Breast epithelium (tissue), 4 donors: ENCODE measurements around the gene DOCK9. TPM values are rescaled to one million over a fixed set of nuclear protein-coding genes. Genes with fewer than 3 reads are reported as not detected.

Source experiments
- DNase-seq, 2 donors: peaks; one replicate each; pipeline ENCODE4 v3.0.0-alpha.2; 2019; ENCODE audit warnings: low spot score in 2 of 2
- H3K27ac ChIP-seq, 2 donors: fragments of 200-600 bp; sonication (generic) in 1 of 2; one replicate each; pipeline ENCODE4 v1.5.1; 2016 to 2019; ENCODE audit warnings: mild to moderate bottlenecking in 1 of 2
- H3K27me3 ChIP-seq, 2 donors: fragments of 200-600 bp; sonication (generic) in 1 of 2; one replicate each; pipeline versions ENCODE4 v1.5.1 to v1.6.0; 2017 to 2019; ENCODE audit warnings: control low read depth in 1 of 2, mild to moderate bottlenecking in 1 of 2
- H3K36me3 ChIP-seq: fragments of 200-600 bp; one replicate; pipeline ENCODE4 v1.5.1; 2019
- H3K4me1 ChIP-seq, 2 donors: fragments of 200-600 bp; sonication (generic); one replicate each; pipeline ENCODE4 v1.5.1; 2016 to 2019; ENCODE audit warnings: control low read depth in 1 of 2
- H3K4me3 ChIP-seq, 3 donors: fragments of 200-600 bp; sonication (generic); 1 replicate in 2 of 3; 2 replicates in 1 of 3; pipeline ENCODE4 v1.5.1; 2016 to 2019; ENCODE audit warnings: mild to moderate bottlenecking in 3 of 3, moderate library complexity in 2 of 3
- H3K9me3 ChIP-seq, 2 donors: fragments of 200-600 bp; sonication (generic) in 1 of 2; one replicate each; pipeline ENCODE4 v1.5.1; 2016 to 2019; ENCODE audit warnings: control low read depth in 1 of 2
- CTCF ChIP-seq, 3 donors: fragments of 450-650 bp; IDR thresholded peaks; one replicate each; pipeline ENCODE4 v1.5.1; 2016 to 2017; ENCODE audit warnings: antibody characterized with exemption in 3 of 3, mild to moderate bottlenecking in 3 of 3, moderate library complexity in 3 of 3
- POLR2A ChIP-seq: fragments of 450-650 bp; IDR thresholded peaks from one replicate; pipeline ENCODE4 v1.6.1; 2016; ENCODE audit warnings: antibody characterized with exemption, mild to moderate bottlenecking, moderate library complexity
- POLR2AphosphoS5 ChIP-seq, 3 donors: sonication (generic); formaldehyde crosslinking; IDR thresholded peaks; one replicate each; pipeline ENCODE4 v1.6.1; 2017; ENCODE audit warnings: antibody characterized with exemption in 3 of 3
- intact Hi-C: fragments of 100-400 bp; cut with DNase I; formaldehyde crosslinking; loops from one replicate; pipeline ENCODE4 v1.15.1; 2023; ENCODE audit warnings: low total_unique reads
- total RNA-seq, 3 donors: library from RNA; depleted of rRNA; stranded (reverse); fragments of >200 nt; gene quantifications; one replicate each; pipeline ENCODE4 v1.1.0, GENCODE V29; 2016

Gene DOCK9
- total RNA-seq, 3 donors from 2014 or later = 85.5 to 155 (median 92.2) TPM

DNA sequence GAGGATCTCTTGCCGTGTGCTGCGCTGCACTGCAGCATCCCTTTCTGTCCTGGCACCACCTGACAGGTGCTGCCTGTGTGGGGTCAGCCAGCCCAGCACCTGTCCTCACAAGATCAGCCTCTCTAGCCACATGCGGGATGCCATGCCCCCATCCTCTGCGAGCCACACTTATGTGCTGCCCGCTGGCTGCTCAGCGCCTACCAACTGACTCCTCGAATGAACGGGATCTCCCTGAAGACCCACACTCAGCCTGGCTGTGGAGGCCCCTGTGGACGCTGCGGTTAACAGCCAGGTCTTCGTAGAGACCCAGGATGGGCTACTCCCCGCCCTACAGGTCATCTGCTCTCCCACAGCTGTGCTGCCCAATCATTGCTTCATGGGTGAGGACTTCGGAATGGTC, 106.1 kb downstream of the DOCK9 start:
- intact Hi-C loops = no loop called here

DNA sequence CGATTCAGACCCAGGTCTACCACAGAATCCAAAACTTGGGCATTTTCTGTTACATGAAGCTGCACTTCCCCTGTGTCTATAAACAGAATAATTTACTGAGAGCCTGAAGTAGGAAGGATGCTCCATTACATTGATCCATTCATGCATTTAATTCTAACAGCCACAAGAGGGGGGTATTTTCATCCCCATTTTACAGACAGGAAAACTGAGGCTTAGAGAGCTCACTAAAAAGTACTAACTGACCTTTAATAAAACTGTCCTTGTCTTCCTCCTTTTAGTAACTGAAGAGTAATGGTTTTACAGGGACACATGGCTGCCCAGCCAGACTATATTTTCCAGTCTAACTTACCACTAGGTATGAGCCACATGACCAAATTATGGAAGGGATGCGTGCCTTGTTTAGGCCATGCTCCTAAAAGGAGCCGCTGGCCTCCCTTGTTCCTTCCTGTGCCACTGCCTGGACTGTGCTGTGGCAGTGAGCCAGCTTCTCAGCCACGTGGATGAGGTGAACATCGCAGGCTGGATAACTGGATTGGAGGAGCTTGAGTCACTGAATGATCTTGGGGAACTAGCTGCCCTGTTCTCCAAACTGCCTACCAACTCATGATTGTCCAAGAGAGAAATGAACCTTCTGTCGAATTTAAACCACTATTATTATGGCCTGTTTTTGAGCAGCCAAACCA, 108.3 kb downstream of the DOCK9 start:
- Histone ChIP-seq H3K27ac (no peak overlapping the region), H3K4me3 (no peak overlapping the region), H3K36me3 (peaks cover 3% of the 10 kb centered on the region), H3K27me3 (no peaks in the 10 kb centered on the region), H3K4me1 (no peaks in the 10 kb centered on the region), H3K9me3 (peaks cover 8 to 10% of the 10 kb centered on the region in 2 donors)
- no peak for DNase-seq
- TF ChIP-seq CTCF (IDR thresholded peaks at IDR 0.05) (no peak), POLR2AphosphoS5 (IDR thresholded peaks at IDR 0.05) (no peak), POLR2A (no peak)
- intact Hi-C loops = no loop called here

More for the DNA sequence above, 106.1 kb downstream of the DOCK9 start:
- DNase-seq = no peak
- H3K27me3 ChIP-seq = no peaks in the 10 kb centered on the region
- H3K36me3 ChIP-seq = peaks cover 3% of the 10 kb centered on the region
- no peaks in the 10 kb centered on the region for H3K4me1 ChIP-seq
- H3K9me3 ChIP-seq = peaks cover 8 to 10% of the 10 kb centered on the region in 2 donors
- TF ChIP-seq POLR2A = no peak
- TF ChIP-seq POLR2AphosphoS5 (IDR thresholded peaks at IDR 0.05) = no peak
- TF ChIP-seq CTCF (IDR thresholded peaks at IDR 0.05) = no peak
- no peak overlapping the region for H3K27ac ChIP-seq
- H3K4me3 ChIP-seq = no peak overlapping the region

DNA sequence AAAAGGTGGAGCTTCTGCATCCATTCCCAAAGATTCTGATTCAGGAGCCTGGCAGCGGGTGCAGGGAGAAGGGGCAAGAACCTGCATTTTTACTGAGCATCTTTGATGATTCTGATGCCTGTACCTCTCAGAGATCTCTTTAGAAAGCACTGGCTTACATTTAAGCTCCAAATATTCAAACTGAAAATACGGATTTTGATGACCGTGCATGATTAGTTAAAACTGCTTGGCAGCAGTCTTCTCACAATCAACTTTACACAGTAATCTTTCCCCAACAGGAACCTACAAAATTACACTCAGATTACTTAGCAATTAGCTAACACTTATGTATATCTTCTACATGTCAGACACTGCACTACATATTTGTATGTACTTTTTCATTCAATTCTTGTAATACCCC, 108.9 kb downstream of the DOCK9 start:
- intact Hi-C loops = no loop called here
- peaks cover 3% of the 10 kb centered on the region for H3K36me3 ChIP-seq
- TF ChIP-seq POLR2AphosphoS5 (IDR thresholded peaks at IDR 0.05) = no peak
- no peak for TF ChIP-seq POLR2A
- TF ChIP-seq CTCF (IDR thresholded peaks at IDR 0.05) = no peak

DNA sequence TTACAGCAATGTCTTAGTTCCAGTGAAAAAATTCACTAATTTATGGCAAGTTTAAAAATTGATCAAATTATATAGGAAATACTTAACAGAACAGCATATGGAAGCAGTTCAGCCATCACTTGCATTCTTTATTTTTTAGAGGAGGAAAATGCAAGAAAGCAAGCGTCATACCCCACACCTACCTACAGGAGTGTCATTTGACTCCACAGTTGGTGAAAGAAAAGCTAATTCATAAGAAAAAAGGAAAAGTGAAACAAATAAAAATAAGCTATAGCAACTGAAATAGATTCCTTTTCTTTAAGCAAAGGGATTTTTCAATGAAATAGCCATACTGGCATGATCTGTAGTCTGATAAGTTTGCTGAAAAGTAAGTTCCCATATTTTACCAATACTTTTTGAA, 111.0 kb downstream of the DOCK9 start:
- no peaks in the 10 kb centered on the region for H3K27me3 ChIP-seq
- DNase-seq = no peak
- no peak overlapping the region for H3K4me3 ChIP-seq
- no peak overlapping the region for H3K27ac ChIP-seq
- H3K9me3 ChIP-seq = no peaks in the 10 kb centered on the region
- TF ChIP-seq CTCF (IDR thresholded peaks at IDR 0.05) (peak in 1 of 3 donors; percentile 25), POLR2AphosphoS5 (IDR thresholded peaks at IDR 0.05) (no peak), POLR2A (no peak)
- intact Hi-C loops = no loop called here
- no peaks in the 10 kb centered on the region for H3K4me1 ChIP-seq
- H3K36me3 ChIP-seq = peaks cover 3% of the 10 kb centered on the region

More for the DNA sequence above, 108.9 kb downstream of the DOCK9 start:
- peaks cover 8 to 9% of the 10 kb centered on the region in 2 donors for H3K9me3 ChIP-seq
- H3K27ac ChIP-seq = no peak overlapping the region
- no peak overlapping the region for H3K4me3 ChIP-seq
- no peaks in the 10 kb centered on the region for H3K27me3 ChIP-seq
- no peak for DNase-seq
- H3K4me1 ChIP-seq = no peaks in the 10 kb centered on the region

DNA sequence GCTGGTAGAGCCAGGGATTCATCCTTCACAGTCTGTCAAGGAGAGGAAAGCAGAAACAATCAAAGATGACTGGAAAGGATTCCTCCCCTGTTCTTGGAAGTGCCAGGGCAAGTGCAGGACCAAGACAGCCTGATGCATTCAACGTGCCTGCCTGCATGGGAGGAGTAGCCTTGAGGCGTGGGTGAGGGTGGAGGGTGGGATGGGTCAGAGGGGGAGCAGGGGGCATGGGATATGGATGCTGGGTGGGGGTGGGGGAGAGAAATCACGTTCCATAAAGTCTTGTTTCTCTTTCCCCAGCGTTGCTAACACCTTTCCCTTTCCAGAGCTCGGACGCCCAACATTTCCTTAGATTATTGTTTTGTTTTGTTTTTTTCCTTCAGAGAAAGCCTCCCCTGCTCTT, 117.4 kb downstream of the DOCK9 start:
- Histone ChIP-seq H3K27me3 (no peaks in the 10 kb centered on the region), H3K4me3 (no peak overlapping the region), H3K9me3 (no peaks in the 10 kb centered on the region), H3K36me3 (no peaks in the 10 kb centered on the region), H3K27ac (no peak overlapping the region), H3K4me1 (no peaks in the 10 kb centered on the region)
- no peak for DNase-seq
- TF ChIP-seq CTCF (IDR thresholded peaks at IDR 0.05) = no peak
- no peak for TF ChIP-seq POLR2A
- TF ChIP-seq POLR2AphosphoS5 (IDR thresholded peaks at IDR 0.05) = no peak
- intact Hi-C loops = no loop called here
